ENCODE measurements around the gene CDH2.

The CDH2 gene

DNA sequence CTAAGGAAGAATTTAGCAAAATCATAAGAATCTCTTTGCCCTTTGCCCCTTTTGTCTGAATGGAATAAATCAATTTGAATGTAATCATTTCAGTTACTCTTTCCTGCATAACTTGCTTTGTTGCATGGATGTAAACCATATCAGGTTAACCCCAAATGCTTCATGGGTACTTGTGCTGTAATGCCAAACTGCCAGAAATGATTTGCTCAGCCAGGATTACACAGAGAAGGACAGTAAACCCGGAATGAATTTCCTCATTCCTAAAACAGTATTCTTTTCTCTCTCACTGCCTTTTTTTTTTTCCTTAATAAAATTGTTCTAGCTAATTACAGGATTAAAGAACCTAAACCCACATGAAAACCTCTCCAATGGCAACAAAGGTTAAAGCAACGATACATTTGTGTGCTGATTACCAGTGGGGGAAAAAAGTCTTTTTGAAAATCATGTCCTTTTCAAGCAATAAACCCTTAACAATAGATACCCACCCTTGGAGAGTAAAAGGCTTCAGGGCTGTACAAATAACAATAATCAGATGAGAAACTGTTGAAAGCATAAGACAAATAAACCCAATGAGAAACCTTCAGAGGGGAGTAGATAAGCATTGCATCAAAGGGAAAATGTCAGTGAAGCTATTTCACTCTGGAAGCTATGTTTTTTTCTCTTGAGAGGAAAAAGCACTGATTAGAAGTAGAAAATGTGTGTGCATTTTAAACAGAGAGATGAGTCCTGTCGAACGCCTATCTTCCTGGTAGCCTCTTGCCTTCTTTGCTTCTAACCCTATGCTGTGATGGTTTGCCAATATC lies 275.3 kb downstream of the CDH2 start:
- DNase-seq = no peak

More for the DNA sequence above, 275.3 kb downstream of the CDH2 start:
- Histone ChIP-seq H3K4me1 (no peaks in the 10 kb centered on the region), H3K27me3 (no peaks in the 10 kb centered on the region), H3K9me3 (no peaks in the 10 kb centered on the region), H3K4me3 (ENCODE audit: low read depth, low read length) (no peak overlapping the region), H3K36me3 (no peaks in the 10 kb centered on the region)
- TF ChIP-seq, protein P1, sequence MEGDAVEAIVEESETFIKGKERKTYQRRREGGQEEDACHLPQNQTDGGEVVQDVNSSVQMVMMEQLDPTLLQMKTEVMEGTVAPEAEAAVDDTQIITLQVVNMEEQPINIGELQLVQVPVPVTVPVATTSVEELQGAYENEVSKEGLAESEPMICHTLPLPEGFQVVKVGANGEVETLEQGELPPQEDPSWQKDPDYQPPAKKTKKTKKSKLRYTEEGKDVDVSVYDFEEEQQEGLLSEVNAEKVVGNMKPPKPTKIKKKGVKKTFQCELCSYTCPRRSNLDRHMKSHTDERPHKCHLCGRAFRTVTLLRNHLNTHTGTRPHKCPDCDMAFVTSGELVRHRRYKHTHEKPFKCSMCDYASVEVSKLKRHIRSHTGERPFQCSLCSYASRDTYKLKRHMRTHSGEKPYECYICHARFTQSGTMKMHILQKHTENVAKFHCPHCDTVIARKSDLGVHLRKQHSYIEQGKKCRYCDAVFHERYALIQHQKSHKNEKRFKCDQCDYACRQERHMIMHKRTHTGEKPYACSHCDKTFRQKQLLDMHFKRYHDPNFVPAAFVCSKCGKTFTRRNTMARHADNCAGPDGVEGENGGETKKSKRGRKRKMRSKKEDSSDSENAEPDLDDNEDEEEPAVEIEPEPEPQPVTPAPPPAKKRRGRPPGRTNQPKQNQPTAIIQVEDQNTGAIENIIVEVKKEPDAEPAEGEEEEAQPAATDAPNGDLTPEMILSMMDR (IDR thresholded peaks at IDR 0.05; ENCODE audit: low read depth, low read length) = no peak
